Right atrium auricular region (tissue), 2 donors: ENCODE results near the gene MAP2K6. TPM values are rescaled to one million over a fixed set of nuclear protein-coding genes. Genes with fewer than 3 reads are reported as not detected.

ENCODE experiments used
- DNase-seq: peaks from one replicate; pipeline ENCODE4 v3.0.0-alpha.2; 2019; ENCODE audit warnings: low spot score
- H3K27ac ChIP-seq, 2 donors: fragments of 200-600 bp; sonication (generic); 1 replicate in 1 of 2; 2 replicates in 1 of 2; pipeline ENCODE4 v1.5.1; 2016 to 2019
- H3K27me3 ChIP-seq, 2 donors: fragments of 200-600 bp; sonication (generic); one replicate each; pipeline versions ENCODE4 v1.5.1 to v1.6.0; 2017 to 2019
- H3K36me3 ChIP-seq: fragments of 200-600 bp; sonication (generic); one replicate; pipeline ENCODE4 v1.5.1; 2016
- H3K4me1 ChIP-seq, 2 donors: fragments of 200-600 bp; sonication (generic); one replicate each; pipeline versions ENCODE4 v1.5.1 to v1.6.0; 2017 to 2019
- H3K4me3 ChIP-seq, 2 donors: fragments of 200-600 bp; sonication (generic); 1 replicate in 1 of 2; 2 replicates in 1 of 2; pipeline ENCODE4 v1.5.1; 2017 to 2019; ENCODE audit warnings: mild to moderate bottlenecking in 1 of 2, moderate library complexity in 1 of 2
- H3K9me3 ChIP-seq, 2 donors: fragments of 200-600 bp; sonication (generic); one replicate each; pipeline ENCODE4 v1.5.1; 2019
- CTCF ChIP-seq, 2 donors: fragments of 200-600 bp; sonication (generic); IDR thresholded peaks; one replicate each; pipeline ENCODE4 v1.5.1; 2019; ENCODE audit warnings: antibody characterized with exemption in 2 of 2
- total RNA-seq, 2 donors: library from RNA; depleted of rRNA; stranded (reverse); fragments of >200 nt; gene quantifications; one replicate each; pipeline ENCODE4 v1.1.0, GENCODE V29; 2016

The MAP2K6 gene
- total RNA-seq, 2 donors from 2014 or later = 0.90 to 5.3 TPM

- DNase-seq = no peak
- Histone ChIP-seq H3K9me3 (no peaks in the 10 kb centered on the region), H3K27me3 (no peaks in the 10 kb centered on the region), H3K4me3 (no peak overlapping the region), H3K27ac (no peak overlapping the region), H3K36me3 (no peaks in the 10 kb centered on the region), H3K4me1 (no peaks in the 10 kb centered on the region)
- no peak for TF ChIP-seq CTCF (IDR thresholded peaks at IDR 0.05)
Observed at GRCh38 chr17:69539781-69540319, 125.4 kb downstream of the MAP2K6 start.

- H3K27ac ChIP-seq = no peak overlapping the region
- no peaks in the 10 kb centered on the region for H3K4me1 ChIP-seq
- H3K4me3 ChIP-seq = no peak overlapping the region
- TF ChIP-seq CTCF (IDR thresholded peaks at IDR 0.05) = no peak
- no peaks in the 10 kb centered on the region for H3K9me3 ChIP-seq
- H3K36me3 ChIP-seq = no peaks in the 10 kb centered on the region
- no peaks in the 10 kb centered on the region for H3K27me3 ChIP-seq
- DNase-seq = no peak
Observed at GRCh38 chr17:69540356-69540755, 125.9 kb downstream of the MAP2K6 start.

GRCh38 chr17:69547230-69547629 lies 132.7 kb downstream of the MAP2K6 start:
- no peak overlapping the region for H3K27ac ChIP-seq
- no peaks in the 10 kb centered on the region for H3K4me1 ChIP-seq
- DNase-seq = no peak
- no peaks in the 10 kb centered on the region for H3K9me3 ChIP-seq
- no peak overlapping the region for H3K4me3 ChIP-seq
- H3K36me3 ChIP-seq = no peaks in the 10 kb centered on the region
- TF ChIP-seq CTCF (IDR thresholded peaks at IDR 0.05) = no peak
- H3K27me3 ChIP-seq = no peaks in the 10 kb centered on the region

- no peaks in the 10 kb centered on the region for H3K4me1 ChIP-seq
- H3K9me3 ChIP-seq = peaks cover 0 to under 1% of the 10 kb centered on the region in 2 donors
- no peak for DNase-seq
- no peaks in the 10 kb centered on the region for H3K27me3 ChIP-seq
- TF ChIP-seq CTCF (IDR thresholded peaks at IDR 0.05) = no peak
- no peaks in the 10 kb centered on the region for H3K36me3 ChIP-seq
- no peak overlapping the region for H3K27ac ChIP-seq
- H3K4me3 ChIP-seq = no peak overlapping the region
Observed at GRCh38 chr17:69547947-69548346, 133.4 kb downstream of the MAP2K6 start.

- Histone ChIP-seq H3K27ac (no peak overlapping the region), H3K36me3 (no peaks in the 10 kb centered on the region), H3K4me1 (no peaks in the 10 kb centered on the region), H3K4me3 (no peak overlapping the region), H3K9me3 (peaks cover 0 to 9% of the 10 kb centered on the region in 2 donors), H3K27me3 (no peaks in the 10 kb centered on the region)
- no peak for TF ChIP-seq CTCF (IDR thresholded peaks at IDR 0.05)
- DNase-seq = no peak
Observed at GRCh38 chr17:69551212-69552010, 136.9 kb downstream of the MAP2K6 start.
